Astrocyte (in vitro differentiated cells and primary cell): ENCODE results near the gene APBB2.

Experiments
- EZH2 ChIP-seq: IDR thresholded peaks from 2 replicates; pipeline ENCODE4 v1.6.1; 2012; ENCODE audit warnings: mild to moderate bottlenecking, low read length, inconsistent platforms; ENCODE audit not compliant: insufficient read depth
- TF ChIP-seq, protein P1 (sequence below): IDR thresholded peaks from 2 replicates; pipeline ENCODE4 v1.5.1; 2011; ENCODE audit warnings: low read depth, mild to moderate bottlenecking, inconsistent platforms, low read length, moderate library complexity; ENCODE audit not compliant: insufficient read depth

DNA sequence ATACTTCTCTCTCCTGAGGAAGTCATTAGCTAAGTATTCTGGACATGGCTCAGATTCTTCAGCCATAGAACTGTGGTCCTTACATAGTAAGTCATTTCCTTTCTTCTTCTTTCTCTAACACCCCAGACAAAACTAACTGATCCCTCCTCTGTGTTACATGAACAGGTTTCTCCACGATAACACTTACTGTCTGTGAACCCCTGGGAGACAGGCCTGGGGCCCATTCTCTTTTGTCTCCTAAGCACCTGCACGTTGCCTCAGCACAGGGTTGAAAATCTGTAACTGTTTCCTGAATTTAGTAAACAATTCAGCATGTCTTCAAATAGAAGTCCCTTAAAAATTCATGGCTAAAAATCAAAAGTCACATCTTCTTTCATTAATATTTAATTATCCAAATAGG lies 24.7 kb downstream of the APBB2 start:
- TF ChIP-seq, protein P1, sequence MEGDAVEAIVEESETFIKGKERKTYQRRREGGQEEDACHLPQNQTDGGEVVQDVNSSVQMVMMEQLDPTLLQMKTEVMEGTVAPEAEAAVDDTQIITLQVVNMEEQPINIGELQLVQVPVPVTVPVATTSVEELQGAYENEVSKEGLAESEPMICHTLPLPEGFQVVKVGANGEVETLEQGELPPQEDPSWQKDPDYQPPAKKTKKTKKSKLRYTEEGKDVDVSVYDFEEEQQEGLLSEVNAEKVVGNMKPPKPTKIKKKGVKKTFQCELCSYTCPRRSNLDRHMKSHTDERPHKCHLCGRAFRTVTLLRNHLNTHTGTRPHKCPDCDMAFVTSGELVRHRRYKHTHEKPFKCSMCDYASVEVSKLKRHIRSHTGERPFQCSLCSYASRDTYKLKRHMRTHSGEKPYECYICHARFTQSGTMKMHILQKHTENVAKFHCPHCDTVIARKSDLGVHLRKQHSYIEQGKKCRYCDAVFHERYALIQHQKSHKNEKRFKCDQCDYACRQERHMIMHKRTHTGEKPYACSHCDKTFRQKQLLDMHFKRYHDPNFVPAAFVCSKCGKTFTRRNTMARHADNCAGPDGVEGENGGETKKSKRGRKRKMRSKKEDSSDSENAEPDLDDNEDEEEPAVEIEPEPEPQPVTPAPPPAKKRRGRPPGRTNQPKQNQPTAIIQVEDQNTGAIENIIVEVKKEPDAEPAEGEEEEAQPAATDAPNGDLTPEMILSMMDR = no peak
- no peak for TF ChIP-seq EZH2
